ENCODE results near the gene FZD1.

DNA sequence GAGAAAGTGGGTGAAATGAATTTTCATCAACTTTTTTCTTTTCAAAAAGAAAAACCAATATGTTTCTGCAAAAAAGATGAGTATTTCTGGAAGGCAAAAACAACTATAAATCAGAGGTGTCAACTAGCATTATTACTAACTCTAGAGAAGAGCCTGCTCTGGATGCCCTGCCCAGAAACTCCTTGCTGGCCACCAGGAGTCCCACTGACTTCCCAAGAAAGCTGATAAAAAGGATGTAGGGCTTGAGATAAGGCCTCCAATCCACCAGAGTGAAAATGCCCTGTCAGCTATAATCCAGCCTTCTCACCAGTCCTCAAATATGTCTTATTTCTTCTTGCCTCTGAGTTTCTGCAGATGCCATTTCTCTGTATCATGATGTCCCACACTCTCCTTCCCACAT lies 16.7 kb upstream of the FZD1 start:
- TF ChIP-seq, protein P1, sequence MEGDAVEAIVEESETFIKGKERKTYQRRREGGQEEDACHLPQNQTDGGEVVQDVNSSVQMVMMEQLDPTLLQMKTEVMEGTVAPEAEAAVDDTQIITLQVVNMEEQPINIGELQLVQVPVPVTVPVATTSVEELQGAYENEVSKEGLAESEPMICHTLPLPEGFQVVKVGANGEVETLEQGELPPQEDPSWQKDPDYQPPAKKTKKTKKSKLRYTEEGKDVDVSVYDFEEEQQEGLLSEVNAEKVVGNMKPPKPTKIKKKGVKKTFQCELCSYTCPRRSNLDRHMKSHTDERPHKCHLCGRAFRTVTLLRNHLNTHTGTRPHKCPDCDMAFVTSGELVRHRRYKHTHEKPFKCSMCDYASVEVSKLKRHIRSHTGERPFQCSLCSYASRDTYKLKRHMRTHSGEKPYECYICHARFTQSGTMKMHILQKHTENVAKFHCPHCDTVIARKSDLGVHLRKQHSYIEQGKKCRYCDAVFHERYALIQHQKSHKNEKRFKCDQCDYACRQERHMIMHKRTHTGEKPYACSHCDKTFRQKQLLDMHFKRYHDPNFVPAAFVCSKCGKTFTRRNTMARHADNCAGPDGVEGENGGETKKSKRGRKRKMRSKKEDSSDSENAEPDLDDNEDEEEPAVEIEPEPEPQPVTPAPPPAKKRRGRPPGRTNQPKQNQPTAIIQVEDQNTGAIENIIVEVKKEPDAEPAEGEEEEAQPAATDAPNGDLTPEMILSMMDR (IDR thresholded peaks at IDR 0.05) = no peak
- TF ChIP-seq EZH2phosphoT487 (IDR thresholded peaks at IDR 0.05) (no peak), EZH2 (IDR thresholded peaks at IDR 0.05) (no peak)

Measured in neural progenitor cell (in vitro differentiated cells).